SK-N-SH (cell line): ENCODE results near the gene DCAF11. TPM values are rescaled to one million over a fixed set of nuclear protein-coding genes. Genes with fewer than 3 reads are reported as not detected.

Experiments
- CTCF ChIA-PET: fragments of 300-600, 350-600 bp; formaldehyde crosslinking; extraction: SDS; loops from one replicate; lab custom pipeline; 2021; lab: Yijun Ruan, JAX
- POLR2A ChIA-PET: fragments of 350-600 bp; sonication (Branson Sonifier 250); formaldehyde crosslinking; extraction: SDS; loops from one replicate; lab custom pipeline; 2020; ENCODE audit warnings: antibody characterized with exemption, inconsistent platforms; lab: Yijun Ruan, JAX
- DNase-seq: peaks from one replicate; pipeline ENCODE4 v3.0.0; 2012
- H2AFZ ChIP-seq: fragments of 200-600 bp; sonication (generic); 2 replicates; pipeline ENCODE4 v1.8.1; 2016; ENCODE audit warnings: antibody characterized with exemption, mild to moderate bottlenecking, low read depth
- H3F3A ChIP-seq: fragments of 200-600 bp; sonication (generic); replicated peaks from 2 replicates; pipeline ENCODE3; 2016; ENCODE audit warnings: antibody characterized with exemption, mild to moderate bottlenecking; ENCODE audit not compliant: insufficient read depth
- H3K27ac ChIP-seq, 2 experiments: fragments of 200-500 bp in 1 of 2; fragments of 200-600 bp in 1 of 2; sonication (Bioruptor generic) in 1 of 2; sonication (generic), shearing (Covaris generic) in 1 of 2; 2 replicates each; pipeline versions ENCODE4 v1.5.1 to v1.6.1; 2014 to 2016; ENCODE audit warnings: low read depth in 2 of 2, inconsistent platforms in 1 of 2, low read length in 1 of 2, mild to moderate bottlenecking in 1 of 2, mixed read lengths in 1 of 2
- H3K27me3 ChIP-seq: fragments of 200-600 bp; sonication (generic), shearing (Covaris generic); 2 replicates; pipeline ENCODE4 v1.6.1; 2016; ENCODE audit warnings: mixed run types; ENCODE audit not compliant: insufficient read depth
- H3K36me3 ChIP-seq, 2 experiments: fragments of 200-500 bp in 1 of 2; fragments of 200-600 bp in 1 of 2; sonication (Bioruptor generic) in 1 of 2; sonication (generic) in 1 of 2; replicated peaks in 1 of 2; 2 replicates each; pipeline versions ENCODE3 to v1.5.1; 2014 to 2016; ENCODE audit warnings: low read length in 1 of 2, mild to moderate bottlenecking in 1 of 2; ENCODE audit not compliant: insufficient read depth in 2 of 2, control insufficient read depth in 1 of 2
- H3K4me1 ChIP-seq, 2 experiments: fragments of 200-500 bp in 1 of 2; fragments of 200-600 bp in 1 of 2; sonication (Bioruptor generic) in 1 of 2; sonication (generic), shearing (Covaris generic) in 1 of 2; 2 replicates each; pipeline versions ENCODE4 v1.5.1 to v1.6.1; 2014 to 2016; ENCODE audit warnings: low read depth in 1 of 2, low read length in 1 of 2, mixed run types in 1 of 2; ENCODE audit not compliant: insufficient read depth in 2 of 2, control insufficient read depth in 1 of 2
- H3K4me2 ChIP-seq: fragments of 200-600 bp; sonication (generic), shearing (Covaris generic); 2 replicates; pipeline ENCODE4 v1.6.1; 2017; ENCODE audit warnings: mixed run types
- H3K4me3 ChIP-seq, 2 experiments: fragments of 200-500 bp in 1 of 2; fragments of 200-600 bp in 1 of 2; sonication (Bioruptor generic) in 1 of 2; sonication (generic), shearing (Covaris generic) in 1 of 2; 2 replicates each; pipeline versions ENCODE4 v1.5.1 to v1.8.1; 2014 to 2016; ENCODE audit warnings: low read depth in 2 of 2, inconsistent platforms in 1 of 2, low read length in 1 of 2, mild to moderate bottlenecking in 1 of 2, mixed read lengths in 1 of 2, moderate library complexity in 1 of 2
- H3K79me2 ChIP-seq: fragments of 200-600 bp; sonication (generic); 2 replicates; pipeline ENCODE4 v1.8.1; 2017; ENCODE audit warnings: mild to moderate bottlenecking; ENCODE audit not compliant: insufficient read depth
- H3K9ac ChIP-seq: fragments of 200-600 bp; sonication (generic); 2 replicates; pipeline ENCODE4 v1.6.1; 2017; ENCODE audit warnings: mixed run types
- H3K9me2 ChIP-seq: fragments of 200-600 bp; sonication (generic); 2 replicates; pipeline ENCODE4 v1.6.1; 2017; ENCODE audit warnings: mixed run types
- H3K9me3 ChIP-seq: fragments of 200-600 bp; sonication (generic); 2 replicates; pipeline ENCODE4 v1.6.1; 2017; ENCODE audit warnings: mixed run types, mild to moderate bottlenecking, moderate library complexity
- H4K20me1 ChIP-seq: fragments of 200-600 bp; sonication (generic); 2 replicates; pipeline ENCODE4 v1.6.1; 2017; ENCODE audit warnings: mild to moderate bottlenecking, mixed run types; ENCODE audit not compliant: insufficient read depth
- ELF1 ChIP-seq: IDR thresholded peaks from 2 replicates; pipeline ENCODE4 v1.4.0; 2012
- EZH2phosphoT487 ChIP-seq: fragments of 200-600 bp; sonication (generic); IDR thresholded peaks from 2 replicates; pipeline ENCODE4 v1.6.1; 2017; ENCODE audit warnings: low read depth, mixed run types, mild to moderate bottlenecking, antibody characterized with exemption, moderate library complexity, borderline replicate concordance
- FOSL2 ChIP-seq: IDR thresholded peaks from 2 replicates; pipeline ENCODE4 v1.4.0; 2012; ENCODE audit warnings: low read depth, mild to moderate bottlenecking, moderate library complexity, borderline replicate concordance
- FOXJ3 ChIP-seq: sonication (generic); formaldehyde crosslinking; IDR thresholded peaks from 2 replicates; pipeline ENCODE4 v1.5.1; 2020; ENCODE audit warnings: mild to moderate bottlenecking, missing genetic modification reagents
- GATA2 ChIP-seq: sonication (generic); formaldehyde crosslinking; IDR thresholded peaks from 2 replicates; pipeline ENCODE4 v1.5.0; 2020; ENCODE audit warnings: mild to moderate bottlenecking, missing genetic modification reagents
- JUND ChIP-seq: IDR thresholded peaks from 2 replicates; pipeline ENCODE4 v1.4.0; 2012
- MEF2A ChIP-seq: IDR thresholded peaks from 2 replicates; pipeline ENCODE4 v1.4.0; 2012; ENCODE audit warnings: low read depth, borderline replicate concordance
- MXI1 ChIP-seq: IDR thresholded peaks from 2 replicates; pipeline ENCODE4 v1.6.1; 2012; ENCODE audit warnings: mild to moderate bottlenecking, low read depth, low read length, improper control_type of control experiment
- POLR2AphosphoS5 ChIP-seq: IDR thresholded peaks from 2 replicates; pipeline ENCODE4 v1.6.1; 2012; ENCODE audit warnings: low read depth, low read length
- RCOR1 ChIP-seq: fragments of 150-350 bp; IDR thresholded peaks from 2 replicates; pipeline ENCODE4 v1.6.1; 2017; ENCODE audit warnings: antibody characterized with exemption, low read length
- RFX5 ChIP-seq: IDR thresholded peaks from 2 replicates; pipeline ENCODE4 v1.6.1; 2012; ENCODE audit warnings: mild to moderate bottlenecking, improper control_type of control experiment, low read length
- SMC3 ChIP-seq: IDR thresholded peaks from 2 replicates; pipeline ENCODE4 v1.6.1; 2012; ENCODE audit warnings: low read depth, low read length, improper control_type of control experiment
- WGBS: methylation state at CpG from one replicate; pipeline ENCODE4 v1.1.6; 2017; ENCODE audit warnings: low lambda C conversion rate; 5-methylcytosine and 5-hydroxymethylcytosine counted together
- polyA plus RNA-seq, 3 experiments: library from polyadenylated mRNA; depleted of rRNA; stranded (reverse); fragments of >200 nt; gene quantifications; 2 replicates each; pipeline ENCODE4 v1.2.3, GENCODE V29; 2012
- TF ChIP-seq, protein P1 (sequence below): IDR thresholded peaks from 2 replicates; pipeline ENCODE4 v1.6.1; 2012; ENCODE audit warnings: mild to moderate bottlenecking, low read depth, low read length, moderate library complexity
- TF ChIP-seq, protein P2 (sequence below): IDR thresholded peaks from 2 replicates; pipeline ENCODE4 v1.4.0; 2012; ENCODE audit warnings: low read depth, borderline replicate concordance

DCAF11 gene
- polyA plus RNA-seq, 1 of the 3 experiments (the other 2 are of a cell fraction), result 34.6 TPM

- ChIA-PET CTCF (interaction anchor here (0.7 to 42.8 kb wide), 14 partner anchors 10 to 492 kb away, joined by 3 to 1159 read pairs (median 4); partner anchors contain the start of genes CARMIL3, CPNE6, DCAF11 and IRF9), POLR2A (interaction anchor here (0.8 to 4.5 kb wide), 12 partner anchors 9 to 65 kb away, joined by 3 to 46 read pairs (median 6); partner anchors contain the start of genes CARMIL3, DCAF11, EMC9 and NRL)
- WGBS, result 2% methylated on average over 9 of the region's 74 CpGs
- H3K9me3 ChIP-seq, result no peaks in the 10 kb centered on the region
- no peaks in the 10 kb centered on the region for H4K20me1 ChIP-seq
- peak; percentile 85 for DNase-seq
- H3K4me3 ChIP-seq, result peak overlapping the region; percentile 57 to 59
- no peaks in the 10 kb centered on the region for H3F3A ChIP-seq
- peaks cover 5% of the 10 kb centered on the region; the same call in 1 of the 2 replicates for H3K27me3 ChIP-seq
- peaks cover 0 to 30% of the 10 kb centered on the region in 2 experiments; a peak in 1 of 4 replicates for H3K4me1 ChIP-seq
- no peak for TF ChIP-seq EZH2phosphoT487
- TF ChIP-seq MEF2A, result no peak
- TF ChIP-seq GATA2 (CRISPR knock-in tag), result no peak
- no peak for TF ChIP-seq RCOR1
- TF ChIP-seq FOSL2, result no peak
- TF ChIP-seq MXI1, result no peak; the same call in none of the 2 replicates
- TF ChIP-seq, protein P1, sequence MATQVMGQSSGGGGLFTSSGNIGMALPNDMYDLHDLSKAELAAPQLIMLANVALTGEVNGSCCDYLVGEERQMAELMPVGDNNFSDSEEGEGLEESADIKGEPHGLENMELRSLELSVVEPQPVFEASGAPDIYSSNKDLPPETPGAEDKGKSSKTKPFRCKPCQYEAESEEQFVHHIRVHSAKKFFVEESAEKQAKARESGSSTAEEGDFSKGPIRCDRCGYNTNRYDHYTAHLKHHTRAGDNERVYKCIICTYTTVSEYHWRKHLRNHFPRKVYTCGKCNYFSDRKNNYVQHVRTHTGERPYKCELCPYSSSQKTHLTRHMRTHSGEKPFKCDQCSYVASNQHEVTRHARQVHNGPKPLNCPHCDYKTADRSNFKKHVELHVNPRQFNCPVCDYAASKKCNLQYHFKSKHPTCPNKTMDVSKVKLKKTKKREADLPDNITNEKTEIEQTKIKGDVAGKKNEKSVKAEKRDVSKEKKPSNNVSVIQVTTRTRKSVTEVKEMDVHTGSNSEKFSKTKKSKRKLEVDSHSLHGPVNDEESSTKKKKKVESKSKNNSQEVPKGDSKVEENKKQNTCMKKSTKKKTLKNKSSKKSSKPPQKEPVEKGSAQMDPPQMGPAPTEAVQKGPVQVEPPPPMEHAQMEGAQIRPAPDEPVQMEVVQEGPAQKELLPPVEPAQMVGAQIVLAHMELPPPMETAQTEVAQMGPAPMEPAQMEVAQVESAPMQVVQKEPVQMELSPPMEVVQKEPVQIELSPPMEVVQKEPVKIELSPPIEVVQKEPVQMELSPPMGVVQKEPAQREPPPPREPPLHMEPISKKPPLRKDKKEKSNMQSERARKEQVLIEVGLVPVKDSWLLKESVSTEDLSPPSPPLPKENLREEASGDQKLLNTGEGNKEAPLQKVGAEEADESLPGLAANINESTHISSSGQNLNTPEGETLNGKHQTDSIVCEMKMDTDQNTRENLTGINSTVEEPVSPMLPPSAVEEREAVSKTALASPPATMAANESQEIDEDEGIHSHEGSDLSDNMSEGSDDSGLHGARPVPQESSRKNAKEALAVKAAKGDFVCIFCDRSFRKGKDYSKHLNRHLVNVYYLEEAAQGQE, result no peak
- no peak for TF ChIP-seq SMC3
- no peak for TF ChIP-seq ELF1
- TF ChIP-seq FOXJ3 (CRISPR knock-in tag), result no peak
- no peak for TF ChIP-seq RFX5
- TF ChIP-seq JUND, result no peak
- no peak for TF ChIP-seq POLR2AphosphoS5
- TF ChIP-seq, protein P2, sequence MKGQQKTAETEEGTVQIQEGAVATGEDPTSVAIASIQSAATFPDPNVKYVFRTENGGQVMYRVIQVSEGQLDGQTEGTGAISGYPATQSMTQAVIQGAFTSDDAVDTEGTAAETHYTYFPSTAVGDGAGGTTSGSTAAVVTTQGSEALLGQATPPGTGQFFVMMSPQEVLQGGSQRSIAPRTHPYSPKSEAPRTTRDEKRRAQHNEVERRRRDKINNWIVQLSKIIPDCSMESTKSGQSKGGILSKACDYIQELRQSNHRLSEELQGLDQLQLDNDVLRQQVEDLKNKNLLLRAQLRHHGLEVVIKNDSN, result no peak
- H3K4me2 ChIP-seq, result peak overlapping the region; percentile 85
- H2AFZ ChIP-seq, result peak overlapping the region; percentile 87; the same call in 1 of the 2 replicates
- 0 out of 2 replicates have a peak overlapping the region, but pooled peaks have one; percentile 28 for H3K9ac ChIP-seq
- no peaks in the 10 kb centered on the region for H3K9me2 ChIP-seq
- no peaks in the 10 kb centered on the region for H3K79me2 ChIP-seq
- H3K36me3 ChIP-seq, result no peaks in the 10 kb centered on the region
- peak overlapping the region in 1 of 2 experiments; percentile 73; a peak in 2 of 4 replicates for H3K27ac ChIP-seq
Measured at GRCh38 chr14:24080888-24081738, 33.5 kb upstream of the DCAF11 start.
